ENCODE data around the gene FBXL17. TPM values are rescaled to one million over a fixed set of nuclear protein-coding genes. Genes with fewer than 3 reads are reported as not detected.

FBXL17 gene
- total and polyA plus RNA-seq, 2 donors (not counting 1 experiment from before 2014, with no cell fraction given), result 7.3 to 40.3 TPM

- H3K36me3 ChIP-seq (replicated peaks in 1 of 2; ENCODE audit: control extremely low read depth in 1 of 2, control insufficient read depth in 1 of 2, extremely low read depth in 1 of 2, insufficient read depth in 2 of 2, low read length in 1 of 2), result no peaks in the 10 kb centered on the region
- H2AFZ ChIP-seq (ENCODE audit: insufficient read depth, low read depth, low read length, poor library complexity, severe bottlenecking), result no peak overlapping the region
- Mint-ChIP-seq H3K4me3 (no peak overlapping the region), H3K9me3 (ENCODE audit: insufficient read depth) (no peaks in the 10 kb centered on the region), H3K27me3 (no peaks in the 10 kb centered on the region), H3K27ac (no peak overlapping the region), H3K4me1 (no peaks in the 10 kb centered on the region)
- H3K27me3 ChIP-seq (replicated peaks in 1 of 4; ENCODE audit: control extremely low read depth in 1 of 4, control insufficient read depth in 3 of 4, insufficient read depth in 4 of 4, low read length in 3 of 4), result no peaks in the 10 kb centered on the region
- H3K4me1 ChIP-seq (ENCODE audit: control insufficient read depth in 2 of 2, insufficient read depth in 2 of 2, low read length in 2 of 2), result no peaks in the 10 kb centered on the region
- ChIA-PET CTCF (no interaction called here), POLR2A (no interaction called here)
- H3K79me2 ChIP-seq (ENCODE audit: control insufficient read depth, insufficient read depth, low read length), result no peaks in the 10 kb centered on the region
- TF ChIP-seq EZH2 (IDR thresholded peaks at IDR 0.05; ENCODE audit: borderline replicate concordance, insufficient read depth, low read depth, low read length, poor library complexity, severe bottlenecking) (no peak), CTCF (IDR thresholded peaks at IDR 0.05) (no peak)
- no CpG with 5 or more reads among the region's 3 CpGs for WGBS (ENCODE audit: insufficient coverage)
- H3K9ac ChIP-seq (ENCODE audit: low read length), result no peak overlapping the region
- no peaks in the 10 kb centered on the region for H4K20me1 ChIP-seq (ENCODE audit: control insufficient read depth, insufficient read depth, low read length, poor library complexity, severe bottlenecking)
- DNase-seq (no peak), ATAC-seq (ENCODE audit: low read depth) (no peak)
- H3K27ac ChIP-seq (ENCODE audit: low read length in 2 of 2), result no peak overlapping the region
- H3K9me3 ChIP-seq (ENCODE audit: control extremely low read depth in 1 of 3, control insufficient read depth in 2 of 3, insufficient read depth in 1 of 3, low read length in 2 of 3), result no peaks in the 10 kb centered on the region
- no peak overlapping the region for H3K4me3 ChIP-seq (ENCODE audit: control extremely low read depth in 1 of 5, extremely low read depth in 1 of 5, insufficient read depth in 1 of 5, low read depth in 2 of 5, low read length in 4 of 5)
- intact Hi-C loops (cut with micrococcal nuclease), result no loop called here
- no peak overlapping the region for H3K4me2 ChIP-seq (replicated peaks; ENCODE audit: low read depth, low read length, poor library complexity, severe bottlenecking)
Observed at GRCh38 chr5:107832746-107833145, 549.2 kb downstream of the FBXL17 start.

- Histone ChIP-seq H3K79me2 (ENCODE audit: control insufficient read depth, insufficient read depth, low read length) (no peaks in the 10 kb centered on the region), H3K36me3 (replicated peaks in 1 of 2; ENCODE audit: control extremely low read depth in 1 of 2, control insufficient read depth in 1 of 2, extremely low read depth in 1 of 2, insufficient read depth in 2 of 2, low read length in 1 of 2) (no peaks in the 10 kb centered on the region), H3K27ac (ENCODE audit: low read length in 2 of 2) (no peak overlapping the region), H4K20me1 (ENCODE audit: control insufficient read depth, insufficient read depth, low read length, poor library complexity, severe bottlenecking) (no peaks in the 10 kb centered on the region), H2AFZ (ENCODE audit: insufficient read depth, low read depth, low read length, poor library complexity, severe bottlenecking) (no peak overlapping the region), H3K9me3 (ENCODE audit: control extremely low read depth in 1 of 3, control insufficient read depth in 2 of 3, insufficient read depth in 1 of 3, low read length in 2 of 3) (no peaks in the 10 kb centered on the region), H3K4me1 (ENCODE audit: control insufficient read depth in 2 of 2, insufficient read depth in 2 of 2, low read length in 2 of 2) (no peaks in the 10 kb centered on the region), H3K9ac (ENCODE audit: low read length) (no peak overlapping the region), H3K4me3 (ENCODE audit: control extremely low read depth in 1 of 5, extremely low read depth in 1 of 5, insufficient read depth in 1 of 5, low read depth in 2 of 5, low read length in 4 of 5) (no peak overlapping the region), H3K27me3 (replicated peaks in 1 of 4; ENCODE audit: control extremely low read depth in 1 of 4, control insufficient read depth in 3 of 4, insufficient read depth in 4 of 4, low read length in 3 of 4) (no peaks in the 10 kb centered on the region), H3K4me2 (replicated peaks; ENCODE audit: low read depth, low read length, poor library complexity, severe bottlenecking) (no peak overlapping the region)
- POLR2A ChIA-PET, result no interaction called here
- ATAC-seq (ENCODE audit: low read depth), result no peak
- Mint-ChIP-seq H3K4me3 (no peak overlapping the region), H3K9me3 (ENCODE audit: insufficient read depth) (no peaks in the 10 kb centered on the region), H3K27me3 (no peaks in the 10 kb centered on the region), H3K4me1 (no peaks in the 10 kb centered on the region), H3K27ac (no peak overlapping the region)
- CTCF ChIA-PET, result no interaction called here
- no peak for TF ChIP-seq CTCF (IDR thresholded peaks at IDR 0.05)
- no peak for TF ChIP-seq EZH2 (IDR thresholded peaks at IDR 0.05; ENCODE audit: borderline replicate concordance, insufficient read depth, low read depth, low read length, poor library complexity, severe bottlenecking)
- no peak for DNase-seq
- 85% methylated on average over 11 of the region's 13 CpGs for WGBS (ENCODE audit: insufficient coverage)
- intact Hi-C loops (cut with micrococcal nuclease), result no loop called here
Observed at GRCh38 chr5:107831612-107832395, 550.1 kb downstream of the FBXL17 start.
